ENCODE results near the gene HDAC9. TPM values are rescaled to one million over a fixed set of nuclear protein-coding genes. Genes with fewer than 3 reads are reported as not detected.

HDAC9 gene
- total RNA-seq, 4 donors from 2014 or later: 63.0 to 130 (median 107) TPM

GRCh38 chr7:18828260-18828993 is 332.9 kb downstream of the HDAC9 start:
- Histone ChIP-seq H3K4me3 (no peak overlapping the region), H3K27me3 (no peaks in the 10 kb centered on the region), H3K36me3 (no peaks in the 10 kb centered on the region), H3K4me1 (peaks cover 0 to 18% (median 17%) of the 10 kb centered on the region in 4 donors), H3K27ac (replicated peaks in 1 of 4) (no peak overlapping the region), H3K9me3 (no peaks in the 10 kb centered on the region)
- no peak for DNase-seq (ENCODE audit: extremely low spot score)
- intact Hi-C loops (cut with DNase I): no loop called here
- 81% methylated on average over 6 of the region's 6 CpGs for WGBS
- TF ChIP-seq, protein P1, sequence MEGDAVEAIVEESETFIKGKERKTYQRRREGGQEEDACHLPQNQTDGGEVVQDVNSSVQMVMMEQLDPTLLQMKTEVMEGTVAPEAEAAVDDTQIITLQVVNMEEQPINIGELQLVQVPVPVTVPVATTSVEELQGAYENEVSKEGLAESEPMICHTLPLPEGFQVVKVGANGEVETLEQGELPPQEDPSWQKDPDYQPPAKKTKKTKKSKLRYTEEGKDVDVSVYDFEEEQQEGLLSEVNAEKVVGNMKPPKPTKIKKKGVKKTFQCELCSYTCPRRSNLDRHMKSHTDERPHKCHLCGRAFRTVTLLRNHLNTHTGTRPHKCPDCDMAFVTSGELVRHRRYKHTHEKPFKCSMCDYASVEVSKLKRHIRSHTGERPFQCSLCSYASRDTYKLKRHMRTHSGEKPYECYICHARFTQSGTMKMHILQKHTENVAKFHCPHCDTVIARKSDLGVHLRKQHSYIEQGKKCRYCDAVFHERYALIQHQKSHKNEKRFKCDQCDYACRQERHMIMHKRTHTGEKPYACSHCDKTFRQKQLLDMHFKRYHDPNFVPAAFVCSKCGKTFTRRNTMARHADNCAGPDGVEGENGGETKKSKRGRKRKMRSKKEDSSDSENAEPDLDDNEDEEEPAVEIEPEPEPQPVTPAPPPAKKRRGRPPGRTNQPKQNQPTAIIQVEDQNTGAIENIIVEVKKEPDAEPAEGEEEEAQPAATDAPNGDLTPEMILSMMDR (IDR thresholded peaks at IDR 0.05): no peak
- TF ChIP-seq POLR2A (IDR thresholded peaks at IDR 0.05; ENCODE audit: low read depth) (no peak), EP300 (IDR thresholded peaks at IDR 0.05) (no peak), POLR2AphosphoS5 (IDR thresholded peaks at IDR 0.05) (no peak)

- 76% methylated on average over 11 of the region's 11 CpGs for WGBS
- H3K27ac ChIP-seq (replicated peaks in 1 of 4): no peak overlapping the region
- peaks cover 0 to 18% (median 17%) of the 10 kb centered on the region in 4 donors for H3K4me1 ChIP-seq
- TF ChIP-seq POLR2A (IDR thresholded peaks at IDR 0.05; ENCODE audit: low read depth) (no peak), POLR2AphosphoS5 (IDR thresholded peaks at IDR 0.05) (no peak), EP300 (IDR thresholded peaks at IDR 0.05) (no peak)
- TF ChIP-seq, protein P1 (IDR thresholded peaks at IDR 0.05): no peak
- H3K9me3 ChIP-seq: no peaks in the 10 kb centered on the region
- no peaks in the 10 kb centered on the region for H3K27me3 ChIP-seq
- intact Hi-C loops (cut with DNase I): no loop called here
- no peak for DNase-seq (ENCODE audit: extremely low spot score)
- no peak overlapping the region for H3K4me3 ChIP-seq
- no peaks in the 10 kb centered on the region for H3K36me3 ChIP-seq
Measured at GRCh38 chr7:18828994-18829857, 333.7 kb downstream of the HDAC9 start.

DNA sequence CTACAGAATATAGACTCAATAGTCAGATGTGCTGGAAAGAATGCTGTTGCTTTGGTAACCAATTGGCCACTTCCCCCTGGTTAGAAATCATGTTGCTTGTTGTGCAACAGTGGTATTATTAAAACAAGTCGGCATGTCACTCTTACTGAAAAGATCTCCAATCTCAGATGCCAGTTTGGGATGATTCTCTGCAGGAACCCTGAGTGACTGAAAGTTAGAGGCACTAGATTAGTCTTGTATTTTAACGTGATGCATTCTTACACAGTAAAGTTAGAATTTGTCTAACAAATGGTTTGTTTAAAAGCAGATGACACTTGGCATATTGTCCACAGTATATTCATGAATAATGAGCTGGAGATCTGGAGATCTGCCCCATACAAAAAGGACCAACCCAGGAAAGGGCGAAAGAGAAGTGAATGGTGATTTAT is 334.3 kb downstream of the HDAC9 start:
- WGBS: 18% methylated on average over 3 of the region's 3 CpGs
- Histone ChIP-seq H3K27me3 (no peaks in the 10 kb centered on the region), H3K27ac (replicated peaks in 1 of 4) (no peak overlapping the region), H3K9me3 (no peaks in the 10 kb centered on the region), H3K4me3 (no peak overlapping the region), H3K36me3 (no peaks in the 10 kb centered on the region), H3K4me1 (peaks cover 0 to 18% (median 17%) of the 10 kb centered on the region in 4 donors)
- TF ChIP-seq POLR2AphosphoS5 (IDR thresholded peaks at IDR 0.05) (no peak), POLR2A (IDR thresholded peaks at IDR 0.05; ENCODE audit: low read depth) (no peak), EP300 (IDR thresholded peaks at IDR 0.05) (no peak)
- TF ChIP-seq, protein P1 (IDR thresholded peaks at IDR 0.05): no peak
- intact Hi-C loops (cut with DNase I): no loop called here
- DNase-seq (ENCODE audit: extremely low spot score): no peak

- Histone ChIP-seq H3K4me3 (no peak overlapping the region), H3K27me3 (no peaks in the 10 kb centered on the region), H3K4me1 (peaks cover 0 to 18% (median 17%) of the 10 kb centered on the region in 4 donors), H3K9me3 (no peaks in the 10 kb centered on the region), H3K27ac (replicated peaks in 1 of 4) (no peak overlapping the region), H3K36me3 (no peaks in the 10 kb centered on the region)
- DNase-seq (ENCODE audit: extremely low spot score): no peak
- TF ChIP-seq POLR2AphosphoS5 (IDR thresholded peaks at IDR 0.05): no peak
- no peak for TF ChIP-seq EP300 (IDR thresholded peaks at IDR 0.05)
- TF ChIP-seq, protein P1 (IDR thresholded peaks at IDR 0.05): no peak
- TF ChIP-seq POLR2A (IDR thresholded peaks at IDR 0.05; ENCODE audit: low read depth): no peak
- intact Hi-C loops (cut with DNase I): no loop called here
- WGBS: 56% methylated on average over 4 of the region's 4 CpGs
Measured at GRCh38 chr7:18831419-18831818, 335.9 kb downstream of the HDAC9 start.
